Adipocyte (in vitro differentiated cells): ENCODE measurements around the gene MDM1.
A peak's percentile ranks its signal among the peaks of the same experiment; 100 is the strongest.

Experiments used
- DNase-seq: peaks from one replicate; pipeline ENCODE4 v3.0.0-alpha.2; 2015; ENCODE audit warnings: low read depth
- H3K27me3 ChIP-seq: replicated peaks from 2 replicates; pipeline ENCODE4 v1.7.0; 2013; ENCODE audit warnings: mild to moderate bottlenecking, low read length, moderate library complexity; ENCODE audit not compliant: control insufficient read depth, insufficient read depth
- H3K36me3 ChIP-seq: 2 replicates; pipeline ENCODE4 v1.7.0; 2013; ENCODE audit warnings: low read length, mild to moderate bottlenecking, moderate library complexity; ENCODE audit not compliant: control insufficient read depth, insufficient read depth, severe bottlenecking
- H3K4me1 ChIP-seq: 2 replicates; pipeline ENCODE4 v1.7.0; 2013; ENCODE audit warnings: mild to moderate bottlenecking, low read length, moderate library complexity; ENCODE audit not compliant: control insufficient read depth, insufficient read depth
- H3K4me3 ChIP-seq: 2 replicates; pipeline ENCODE4 v1.7.0; 2013; ENCODE audit warnings: mild to moderate bottlenecking, low read length, moderate library complexity
- H3K9ac ChIP-seq: 2 replicates; pipeline ENCODE4 v1.7.0; 2013; ENCODE audit warnings: mild to moderate bottlenecking, low read length, moderate library complexity
- H3K9me3 ChIP-seq: 2 replicates; pipeline ENCODE4 v1.7.0; 2013; ENCODE audit warnings: mild to moderate bottlenecking, low read length, moderate library complexity; ENCODE audit not compliant: control insufficient read depth

MDM1 gene

GRCh38 chr12:68334132-68334531 lies 2.0 kb upstream of the MDM1 start:
- no peak for DNase-seq
- H3K9me3 ChIP-seq = no peaks in the 10 kb centered on the region
- no peaks in the 10 kb centered on the region for H3K36me3 ChIP-seq
- H3K4me1 ChIP-seq = peaks cover 16% of the 10 kb centered on the region
- H3K27me3 ChIP-seq = no peaks in the 10 kb centered on the region
- H3K9ac ChIP-seq = no peak overlapping the region
- no peak overlapping the region for H3K4me3 ChIP-seq

- no peaks in the 10 kb centered on the region for H3K27me3 ChIP-seq
- no peaks in the 10 kb centered on the region for H3K36me3 ChIP-seq
- peak overlapping the region; percentile 98 for H3K4me3 ChIP-seq
- H3K4me1 ChIP-seq = peaks cover 16% of the 10 kb centered on the region
- peak overlapping the region; percentile 81 for H3K9ac ChIP-seq
- H3K9me3 ChIP-seq = no peaks in the 10 kb centered on the region
- no peak for DNase-seq
Observed at GRCh38 chr12:68332728-68333630, 817 bp upstream of the MDM1 start.

GRCh38 chr12:68331500-68331868 lies 678 bp downstream of the MDM1 start:
- H3K36me3 ChIP-seq = no peaks in the 10 kb centered on the region
- peak overlapping the region; percentile 91 for H3K9ac ChIP-seq
- H3K27me3 ChIP-seq = no peaks in the 10 kb centered on the region
- no peak for DNase-seq
- H3K9me3 ChIP-seq = no peaks in the 10 kb centered on the region
- H3K4me1 ChIP-seq = peaks cover 20% of the 10 kb centered on the region
- H3K4me3 ChIP-seq = peak overlapping the region; percentile 98

DNA sequence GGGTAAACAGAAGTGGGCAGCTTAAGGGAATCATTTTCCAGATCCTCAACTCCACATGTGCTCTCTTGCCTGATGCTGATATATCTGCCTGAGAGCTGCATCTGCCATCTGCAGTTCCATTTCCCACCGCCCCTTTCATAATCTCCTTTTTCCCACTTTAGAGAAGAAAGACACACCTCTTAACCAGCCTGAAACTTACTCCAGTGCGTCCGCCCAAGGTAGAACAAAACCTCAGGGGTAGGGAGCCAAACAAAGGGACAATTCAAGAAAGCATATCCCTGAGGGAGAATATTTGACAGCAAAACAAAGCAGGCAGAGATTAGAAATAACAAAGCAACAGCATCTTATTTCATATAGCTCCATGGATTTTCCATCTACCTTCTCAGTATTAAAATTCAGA lies 4.3 kb downstream of the MDM1 start:
- peaks cover 24% of the 10 kb centered on the region for H3K4me1 ChIP-seq
- no peaks in the 10 kb centered on the region for H3K9me3 ChIP-seq
- H3K4me3 ChIP-seq = no peak overlapping the region
- DNase-seq = no peak
- peaks cover 4% of the 10 kb centered on the region for H3K36me3 ChIP-seq
- H3K27me3 ChIP-seq = no peaks in the 10 kb centered on the region
- no peak overlapping the region for H3K9ac ChIP-seq

DNA sequence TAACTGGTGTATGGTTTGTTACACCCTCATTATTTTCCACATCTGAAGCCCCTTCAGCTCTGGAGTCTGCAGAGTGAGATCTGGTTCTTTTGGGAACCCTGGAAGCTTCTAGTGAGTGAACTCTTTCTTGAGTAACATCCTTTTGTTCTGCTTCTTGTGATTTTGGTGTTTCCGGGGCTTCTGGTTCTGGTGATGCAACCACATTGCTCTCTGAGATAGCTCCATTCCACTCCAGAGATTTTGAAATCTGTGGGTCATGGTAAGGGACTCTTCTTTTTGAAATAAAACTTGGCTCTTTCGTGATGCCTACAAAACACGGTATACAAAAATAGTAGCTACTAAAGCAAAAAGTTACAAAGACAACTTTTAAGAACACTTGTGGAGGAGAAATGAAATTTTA lies 5.4 kb downstream of the MDM1 start:
- Histone ChIP-seq H3K4me1 (peaks cover 21% of the 10 kb centered on the region), H3K27me3 (no peaks in the 10 kb centered on the region), H3K36me3 (peaks cover 4% of the 10 kb centered on the region), H3K9ac (no peak overlapping the region), H3K4me3 (no peak overlapping the region), H3K9me3 (no peaks in the 10 kb centered on the region)
- DNase-seq = no peak

DNA sequence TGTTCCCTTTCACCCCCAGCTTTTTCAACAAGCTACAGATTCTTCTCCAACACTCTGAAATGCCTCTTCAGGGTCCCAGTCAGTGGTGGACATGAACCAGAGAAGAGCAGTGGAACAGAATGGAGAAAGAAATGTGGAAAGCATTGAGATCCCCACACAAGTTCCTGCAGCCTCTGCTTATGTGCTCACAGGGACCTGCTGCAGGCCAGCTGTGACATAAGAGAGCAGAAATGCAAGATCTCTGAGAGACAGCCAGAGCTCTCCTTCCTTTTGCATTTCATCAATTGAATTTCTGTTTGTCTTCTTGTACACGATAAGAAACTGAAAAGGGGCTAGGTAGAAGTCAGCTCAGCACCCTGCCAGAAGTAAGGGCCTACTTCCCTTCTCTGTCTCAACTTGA lies 6.2 kb downstream of the MDM1 start:
- H3K9ac ChIP-seq = no peak overlapping the region
- no peaks in the 10 kb centered on the region for H3K9me3 ChIP-seq
- DNase-seq = no peak
- no peaks in the 10 kb centered on the region for H3K27me3 ChIP-seq
- peaks cover 4% of the 10 kb centered on the region for H3K36me3 ChIP-seq
- H3K4me1 ChIP-seq = peaks cover 13% of the 10 kb centered on the region
- no peak overlapping the region for H3K4me3 ChIP-seq

DNA sequence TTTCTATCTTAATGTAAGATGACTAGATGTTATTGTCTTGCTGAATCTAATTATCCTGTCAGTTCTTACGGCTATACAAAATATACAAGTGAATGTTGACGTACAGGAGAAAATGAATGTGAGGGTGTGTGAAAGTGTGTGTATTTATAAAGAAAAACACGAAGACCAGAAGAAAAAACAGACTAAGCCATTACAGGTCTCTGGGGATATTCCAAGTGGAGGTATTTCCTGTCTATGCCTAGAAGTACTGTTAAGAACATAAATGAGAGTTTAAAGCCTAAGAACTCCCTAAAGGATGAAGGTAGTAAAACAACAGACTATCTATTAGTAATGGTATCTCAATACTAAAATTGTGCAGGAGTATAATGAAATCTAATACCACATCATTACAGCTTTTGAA lies 7.6 kb downstream of the MDM1 start:
- DNase-seq = no peak

DNA sequence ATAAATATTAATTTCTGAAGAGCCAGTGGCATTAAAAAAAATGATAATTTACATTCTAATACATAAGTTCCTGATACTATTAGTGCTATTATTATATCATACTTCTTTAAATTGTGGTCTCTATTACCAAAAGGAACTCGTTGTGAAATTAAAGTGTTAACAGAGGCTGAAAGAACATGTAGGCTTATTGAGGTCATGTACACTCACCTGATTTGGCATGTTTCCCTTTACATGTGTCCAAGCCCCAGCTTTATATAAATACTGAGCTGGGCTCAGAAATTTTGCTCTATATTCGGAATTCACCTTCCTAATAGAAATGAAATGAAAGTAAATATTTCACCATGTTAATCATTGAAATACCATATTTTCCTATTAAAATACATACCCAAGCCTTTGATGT lies 11.0 kb downstream of the MDM1 start:
- Histone ChIP-seq H3K4me1 (peaks cover 13% of the 10 kb centered on the region), H3K36me3 (peaks cover 8% of the 10 kb centered on the region), H3K9ac (no peak overlapping the region), H3K27me3 (no peaks in the 10 kb centered on the region), H3K4me3 (no peak overlapping the region), H3K9me3 (no peaks in the 10 kb centered on the region)
- no peak for DNase-seq

More for the DNA sequence above, 7.6 kb downstream of the MDM1 start:
- no peaks in the 10 kb centered on the region for H3K27me3 ChIP-seq
- H3K9ac ChIP-seq = no peak overlapping the region
- peaks cover 19% of the 10 kb centered on the region for H3K4me1 ChIP-seq
- no peaks in the 10 kb centered on the region for H3K9me3 ChIP-seq
- no peak overlapping the region for H3K4me3 ChIP-seq
- H3K36me3 ChIP-seq = peaks cover 4% of the 10 kb centered on the region

DNA sequence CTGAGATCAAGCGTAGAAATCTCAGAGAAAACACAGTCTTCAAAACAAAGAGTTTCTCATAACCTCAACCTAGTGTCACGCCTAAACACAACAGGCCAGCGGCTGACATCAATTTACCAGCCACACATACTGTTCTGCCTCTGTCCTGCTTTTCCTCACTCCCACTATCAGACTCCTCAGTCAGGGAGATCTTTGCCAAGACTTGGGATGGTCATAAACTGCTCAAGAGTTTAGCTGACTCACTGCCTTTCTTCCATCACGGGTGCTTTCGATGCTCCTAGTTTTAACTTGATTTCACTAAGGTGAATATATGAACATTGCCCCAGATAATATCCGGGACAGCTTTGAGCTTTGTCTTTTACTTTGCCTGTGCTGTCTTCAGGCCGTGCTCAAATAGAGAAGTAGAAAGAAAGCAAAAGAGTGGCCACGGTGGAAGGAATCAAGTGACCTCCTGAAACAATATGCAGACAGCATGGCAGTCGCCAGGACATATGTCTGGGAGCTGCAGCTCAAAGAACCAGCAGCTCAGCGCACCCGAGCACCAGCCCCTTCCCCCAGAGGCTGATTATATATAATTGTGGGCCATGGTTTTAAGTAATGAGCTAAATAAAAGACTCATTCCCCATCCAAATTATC lies 12.1 kb downstream of the MDM1 start:
- peak; percentile 79 for DNase-seq
- Histone ChIP-seq H3K27me3 (no peaks in the 10 kb centered on the region), H3K36me3 (peaks cover 8% of the 10 kb centered on the region), H3K4me1 (peaks cover 9% of the 10 kb centered on the region), H3K9me3 (no peaks in the 10 kb centered on the region), H3K4me3 (peak overlapping the region; percentile 59), H3K9ac (peak overlapping the region; percentile 32)

- Histone ChIP-seq H3K9ac (no peak overlapping the region), H3K9me3 (no peaks in the 10 kb centered on the region), H3K36me3 (peaks cover 22% of the 10 kb centered on the region), H3K4me1 (peaks cover 9% of the 10 kb centered on the region), H3K27me3 (no peaks in the 10 kb centered on the region), H3K4me3 (no peak overlapping the region)
- DNase-seq = peak; percentile 87
Observed at GRCh38 chr12:68317047-68317667, 15.0 kb downstream of the MDM1 start.

- H3K4me3 ChIP-seq = no peak overlapping the region
- no peaks in the 10 kb centered on the region for H3K9me3 ChIP-seq
- peaks cover 13% of the 10 kb centered on the region for H3K4me1 ChIP-seq
- DNase-seq = peak; percentile 49
- H3K27me3 ChIP-seq = no peaks in the 10 kb centered on the region
- H3K36me3 ChIP-seq = peaks cover 58% of the 10 kb centered on the region
- no peak overlapping the region for H3K9ac ChIP-seq
Observed at GRCh38 chr12:68310370-68310769, 21.8 kb downstream of the MDM1 start.
